Activated CD8-positive, alpha-beta T cell treated with anti-CD3 and anti-CD28 coated beads for 36 hours (primary cell): Measurements from ENCODE around the gene VTN. TPM values are rescaled to one million over a fixed set of nuclear protein-coding genes. Genes with fewer than 3 reads are reported as not detected.

Source experiments
- ATAC-seq: fragments of 200-7000 bp; cut with Tn5 transposase; one replicate; pipeline ENCODE4 v1.10.0; 2021; ENCODE audit warnings: mild to moderate bottlenecking, moderate library complexity
- CTCF ChIA-PET: fragments of 350-600 bp; sonication (Branson Sonifier 250); formaldehyde crosslinking; loops from one replicate; lab custom pipeline; 2021; ENCODE audit warnings: antibody characterized with exemption; lab: Charles Lee
- POLR2A ChIA-PET: fragments of 350-600 bp; sonication (Branson Sonifier 250); formaldehyde crosslinking; loops from one replicate; lab custom pipeline; 2021; ENCODE audit warnings: antibody characterized with exemption; lab: Charles Lee
- DNase-seq: peaks from one replicate; pipeline ENCODE4 v3.0.0-alpha.2; 2020
- H3K27ac Mint-ChIP-seq: one replicate; pipeline ENCODE4 v1.8.0; 2021; ENCODE audit warnings: mild to moderate bottlenecking, mixed read lengths
- H3K27me3 Mint-ChIP-seq: one replicate; pipeline ENCODE4 v1.8.0; 2021; ENCODE audit warnings: mixed read lengths
- H3K36me3 Mint-ChIP-seq: one replicate; pipeline ENCODE4 v1.8.0; 2021; ENCODE audit warnings: low read depth, mixed read lengths
- H3K4me1 Mint-ChIP-seq: one replicate; pipeline ENCODE4 v1.8.0; 2021; ENCODE audit warnings: low read depth, mixed read lengths
- H3K4me3 Mint-ChIP-seq: one replicate; pipeline ENCODE4 v1.8.0; 2021; ENCODE audit warnings: mild to moderate bottlenecking, moderate library complexity, mixed read lengths
- H3K9me3 Mint-ChIP-seq: one replicate; pipeline ENCODE4 v1.8.0; 2021; ENCODE audit warnings: mixed read lengths
- intact Hi-C: fragments of 100-400 bp; cut with micrococcal nuclease; formaldehyde crosslinking; loops from one replicate; pipeline ENCODE4 v1.10.0; 2022
- total RNA-seq, 2 experiments: library from RNA; stranded (reverse); gene quantifications; one replicate each; pipeline ENCODE4 v1.2.3, GENCODE V29; 2021
- TF ChIP-seq, protein P1 (sequence below): fragments of 200-600 bp; IDR thresholded peaks from one replicate; pipeline ENCODE4 v1.8.0; 2022; ENCODE audit warnings: antibody characterized with exemption, mild to moderate bottlenecking

VTN gene
- total RNA-seq, 2 experiments from 2014 or later: 0.11 TPM; not detected in 1

DNA sequence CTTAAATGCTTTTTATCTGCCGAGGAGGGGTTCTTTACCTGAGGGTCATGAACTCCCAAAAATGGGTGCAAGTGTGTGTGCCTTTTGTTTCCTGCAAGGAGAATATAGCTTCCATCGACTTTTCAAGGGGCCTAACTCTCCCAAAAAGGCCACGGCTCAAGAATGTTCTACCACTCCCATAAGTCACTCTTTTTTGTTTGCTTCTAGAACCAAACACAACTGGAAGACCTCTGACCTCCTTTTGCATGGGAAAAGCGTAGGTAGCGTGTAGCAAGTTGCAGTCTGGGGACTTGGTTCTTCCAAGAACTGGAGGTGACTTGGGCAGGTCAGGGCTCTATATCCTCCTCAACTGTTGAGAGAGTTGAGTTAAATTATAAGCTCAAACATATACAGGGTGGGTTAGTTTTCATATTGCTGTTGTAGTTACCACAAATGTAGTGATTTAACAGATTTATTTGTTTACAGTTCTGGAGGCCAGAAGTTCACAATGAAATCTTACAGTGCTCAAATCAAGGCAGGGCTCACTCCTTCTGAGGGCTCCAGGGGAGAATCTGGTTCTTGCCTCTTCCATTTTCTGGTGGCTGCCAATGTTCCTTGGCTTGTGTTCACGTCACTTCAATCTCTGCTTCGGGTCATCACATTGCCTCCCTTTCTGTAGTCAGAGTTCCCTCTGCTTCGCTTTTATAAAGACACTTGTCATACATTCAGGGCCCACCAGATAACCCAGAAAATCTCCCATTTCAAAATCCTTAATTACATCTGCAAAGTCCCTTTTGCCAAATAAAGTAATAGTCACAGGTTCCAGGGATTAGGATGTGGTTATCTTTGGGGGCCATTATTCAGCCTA is 49.7 kb downstream of the VTN start:
- intact Hi-C loops: no loop called here
- H3K9me3 Mint-ChIP-seq: no peaks in the 10 kb centered on the region
- peaks cover 26% of the 10 kb centered on the region for H3K36me3 Mint-ChIP-seq
- peaks cover 32% of the 10 kb centered on the region for H3K4me1 Mint-ChIP-seq
- H3K27me3 Mint-ChIP-seq: no peaks in the 10 kb centered on the region
- H3K4me3 Mint-ChIP-seq: peak overlapping the region; percentile 96
- POLR2A ChIA-PET: interaction anchor here (1.9 to 4.7 kb wide), 5 partner anchors 10 to 37 kb away, joined by 4 to 51 read pairs (median 9); partner anchors contain the start of genes IFT20, POLDIP2 and TNFAIP1
- TF ChIP-seq, protein P1, sequence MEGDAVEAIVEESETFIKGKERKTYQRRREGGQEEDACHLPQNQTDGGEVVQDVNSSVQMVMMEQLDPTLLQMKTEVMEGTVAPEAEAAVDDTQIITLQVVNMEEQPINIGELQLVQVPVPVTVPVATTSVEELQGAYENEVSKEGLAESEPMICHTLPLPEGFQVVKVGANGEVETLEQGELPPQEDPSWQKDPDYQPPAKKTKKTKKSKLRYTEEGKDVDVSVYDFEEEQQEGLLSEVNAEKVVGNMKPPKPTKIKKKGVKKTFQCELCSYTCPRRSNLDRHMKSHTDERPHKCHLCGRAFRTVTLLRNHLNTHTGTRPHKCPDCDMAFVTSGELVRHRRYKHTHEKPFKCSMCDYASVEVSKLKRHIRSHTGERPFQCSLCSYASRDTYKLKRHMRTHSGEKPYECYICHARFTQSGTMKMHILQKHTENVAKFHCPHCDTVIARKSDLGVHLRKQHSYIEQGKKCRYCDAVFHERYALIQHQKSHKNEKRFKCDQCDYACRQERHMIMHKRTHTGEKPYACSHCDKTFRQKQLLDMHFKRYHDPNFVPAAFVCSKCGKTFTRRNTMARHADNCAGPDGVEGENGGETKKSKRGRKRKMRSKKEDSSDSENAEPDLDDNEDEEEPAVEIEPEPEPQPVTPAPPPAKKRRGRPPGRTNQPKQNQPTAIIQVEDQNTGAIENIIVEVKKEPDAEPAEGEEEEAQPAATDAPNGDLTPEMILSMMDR: no peak
- DNase-seq (no peak), ATAC-seq (no peak)
- H3K27ac Mint-ChIP-seq: peak overlapping the region; percentile 92
- CTCF ChIA-PET: interaction anchor here (0.9 to 4.1 kb wide), 6 partner anchors 8 to 96 kb away, joined by 3 to 12 read pairs (median 4); partner anchors contain the start of genes IFT20 and TNFAIP1

DNA sequence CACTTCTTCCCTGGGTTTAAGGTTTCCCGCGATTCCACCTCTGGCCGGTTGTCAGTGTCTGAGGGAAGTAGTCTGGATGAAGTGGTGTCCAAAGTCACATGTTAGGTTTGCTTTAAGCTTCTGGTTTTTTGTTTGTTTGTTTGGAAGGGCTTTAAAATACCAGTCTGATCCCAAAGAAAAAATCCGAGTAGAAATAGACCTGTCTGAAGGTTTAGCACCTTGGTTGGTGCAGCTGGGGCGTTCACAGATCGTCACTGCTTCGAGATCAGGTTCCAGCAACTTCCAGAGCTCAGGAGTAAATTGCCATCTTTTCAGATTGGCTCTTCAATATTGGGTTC is 50.5 kb downstream of the VTN start:
- H3K27ac Mint-ChIP-seq: peak overlapping the region; percentile 92
- no peaks in the 10 kb centered on the region for H3K9me3 Mint-ChIP-seq
- H3K27me3 Mint-ChIP-seq: no peaks in the 10 kb centered on the region
- peak overlapping the region; percentile 96 for H3K4me3 Mint-ChIP-seq
- ChIA-PET POLR2A (interaction anchor here (0.8 to 4.7 kb wide), 7 partner anchors 10 to 44 kb away, joined by 3 to 51 read pairs (median 9); partner anchors contain the start of genes IFT20, POLDIP2 and TNFAIP1), CTCF (interaction anchor here (0.9 to 4.1 kb wide), 8 partner anchors 9 to 426 kb away, joined by 3 to 12 read pairs (median 4); partner anchors contain the start of genes IFT20 and TNFAIP1)
- TF ChIP-seq, protein P1: no peak
- no peak for ATAC-seq
- H3K36me3 Mint-ChIP-seq: peaks cover 23% of the 10 kb centered on the region
- intact Hi-C loops: no loop called here
- H3K4me1 Mint-ChIP-seq: peaks cover 32% of the 10 kb centered on the region
- DNase-seq: no peak

DNA sequence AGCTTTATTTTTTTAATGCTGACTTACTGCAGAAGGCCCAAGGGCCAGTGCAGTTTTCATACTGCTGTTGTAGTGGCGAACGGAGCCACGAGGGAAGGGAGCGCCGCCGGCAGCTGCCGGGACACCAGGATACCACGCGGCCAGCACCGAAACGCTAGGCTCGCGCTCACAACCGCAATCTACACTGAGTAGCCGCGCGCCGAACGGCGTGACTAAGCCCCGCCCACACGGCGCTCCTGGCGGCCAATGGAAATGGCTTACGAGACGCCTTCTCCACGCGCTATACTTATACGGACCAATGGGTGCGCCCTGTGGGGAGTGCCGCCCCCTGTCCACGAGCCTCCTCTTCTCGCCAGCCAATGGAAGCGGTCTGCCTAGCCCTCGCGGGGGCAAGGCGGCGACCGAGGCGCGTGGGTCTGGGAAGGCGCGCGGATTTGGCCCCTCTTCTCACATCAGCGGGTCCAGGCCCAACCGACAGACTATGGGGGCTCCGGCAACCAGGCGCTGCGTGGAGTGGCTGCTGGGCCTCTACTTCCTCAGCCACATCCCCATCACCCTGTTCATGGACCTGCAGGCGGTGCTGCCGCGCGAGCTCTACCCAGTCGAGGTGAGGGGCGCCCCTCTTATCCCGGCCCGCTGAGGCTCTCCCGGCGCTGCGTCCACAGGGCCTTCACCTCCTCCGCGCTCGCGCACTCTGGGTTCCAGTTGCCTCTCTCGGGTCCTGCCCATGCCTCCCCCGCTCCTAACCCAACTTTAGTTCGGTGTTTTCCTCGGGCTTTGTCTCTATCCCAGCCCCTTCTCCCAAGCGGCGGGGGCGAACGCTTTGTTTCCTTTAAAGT is 51.1 kb downstream of the VTN start, which contains the start of gene TMEM97:
Gene TMEM97 (plus strand): TSS at position 442 of the 839 bp plus-strand sequence. CDS start 40 bp downstream, at position 482.
- ChIA-PET CTCF (interaction anchor here (0.9 to 4.1 kb wide), 9 partner anchors 9 to 425 kb away, joined by 3 to 12 read pairs (median 4); partner anchors contain the start of genes IFT20 and TNFAIP1), POLR2A (interaction anchor here (0.7 to 4.7 kb wide), 14 partner anchors 8 to 847 kb away, joined by 3 to 51 read pairs (median 4); partner anchors contain the start of genes IFT20, POLDIP2 and TNFAIP1)
- H3K9me3 Mint-ChIP-seq: no peaks in the 10 kb centered on the region
- ATAC-seq (peak; percentile 99), DNase-seq (peak; percentile 99)
- intact Hi-C loops: no loop called here
- peak within 1 kb of the TSS; percentile 92 for H3K27ac Mint-ChIP-seq
- TF ChIP-seq, protein P1: peak; percentile 29
- H3K36me3 Mint-ChIP-seq: peaks cover 23% of the 10 kb centered on the region
- no peaks in the 10 kb centered on the region for H3K27me3 Mint-ChIP-seq
- H3K4me1 Mint-ChIP-seq: peaks cover 32% of the 10 kb centered on the region
- H3K4me3 Mint-ChIP-seq: peak within 1 kb of the TSS; percentile 96

DNA sequence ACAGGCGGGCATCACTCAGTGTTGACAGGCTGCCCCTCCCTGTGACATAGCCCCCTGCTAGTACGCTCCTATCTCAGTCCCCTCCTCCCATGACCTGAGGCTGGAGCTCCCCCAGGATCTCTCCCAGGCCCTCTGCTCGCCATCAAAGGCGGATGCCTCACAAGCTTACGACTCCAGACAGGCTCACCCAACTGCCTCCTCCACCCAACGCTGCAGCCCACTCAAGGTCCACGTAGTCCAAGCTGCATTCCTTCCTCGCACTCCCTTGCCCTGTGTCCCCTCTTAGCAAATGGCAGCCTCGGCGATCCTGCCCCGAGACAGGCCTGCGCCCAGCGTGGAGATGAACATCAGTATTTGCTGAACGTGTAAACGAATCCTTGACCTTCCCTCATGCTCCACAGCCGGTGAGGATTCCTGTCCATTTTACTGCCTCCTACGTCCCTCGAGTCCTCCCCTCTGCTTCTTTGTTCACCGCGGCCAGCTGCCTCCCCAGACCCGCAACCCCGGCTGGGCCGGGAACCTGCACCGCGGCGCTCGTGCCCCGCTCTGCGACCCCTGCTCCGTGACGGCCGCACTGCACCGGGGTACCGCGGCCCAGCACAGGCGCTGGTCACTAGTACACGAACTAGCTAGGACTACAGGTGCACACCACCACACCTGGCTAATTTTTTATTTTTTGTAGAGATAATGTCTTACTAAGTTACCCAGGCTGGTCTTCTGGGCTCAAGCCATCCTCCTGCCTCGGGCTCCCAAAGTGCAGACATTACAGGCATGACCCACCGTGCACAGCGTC is 51.9 kb downstream of the VTN start:
- peak overlapping the region; percentile 96 for H3K4me3 Mint-ChIP-seq
- intact Hi-C loops: no loop called here
- CTCF ChIA-PET: interaction anchor here (1.5 to 4.1 kb wide), 3 partner anchors 16 to 67 kb away, joined by 4 to 12 read pairs (median 6); partner anchors contain the start of genes IFT20 and TNFAIP1
- H3K27ac Mint-ChIP-seq: peak overlapping the region; percentile 70
- POLR2A ChIA-PET: interaction anchor here (0.6 to 4.7 kb wide), 15 partner anchors 8 to 938 kb away, joined by 3 to 51 read pairs (median 4); partner anchors contain the start of genes IFT20, POLDIP2 and TNFAIP1
- no peaks in the 10 kb centered on the region for H3K27me3 Mint-ChIP-seq
- peaks cover 23% of the 10 kb centered on the region for H3K36me3 Mint-ChIP-seq
- ATAC-seq (peak; percentile 1), DNase-seq (peak; percentile 13)
- TF ChIP-seq, protein P1: no peak
- no peaks in the 10 kb centered on the region for H3K9me3 Mint-ChIP-seq
- peaks cover 32% of the 10 kb centered on the region for H3K4me1 Mint-ChIP-seq
